Upper lobe of right lung (tissue), 1 donor: ENCODE results near the gene SPATA16. TPM values are rescaled to one million over a fixed set of nuclear protein-coding genes. Genes with fewer than 3 reads are reported as not detected.
A peak's percentile ranks its signal among the peaks of the same experiment; 100 is the strongest.
"Not testable (repeated sequence)": the region's sequence is repeated elsewhere in the genome, so short reads cannot be mapped to it uniquely, and the experiment has no call there.

Experiments used
- ATAC-seq: fragments of 200-7000 bp; cut with Tn5 transposase; one replicate; pipeline ENCODE4 v1.9.1; 2020; ENCODE audit warnings: mild to moderate bottlenecking, moderate library complexity
- DNase-seq: peaks from one replicate; pipeline ENCODE4 v3.0.0-alpha.2; 2020
- H3K27ac ChIP-seq: fragments of 200-600 bp; one replicate; pipeline ENCODE4 v1.8.0; 2022
- H3K27me3 ChIP-seq: fragments of 200-600 bp; one replicate; pipeline ENCODE4 v1.8.0; 2022; ENCODE audit warnings: mild to moderate bottlenecking
- H3K36me3 ChIP-seq: fragments of 200-600 bp; one replicate; pipeline ENCODE4 v1.8.0; 2022
- H3K4me1 ChIP-seq: fragments of 200-600 bp; one replicate; pipeline ENCODE4 v1.8.0; 2022
- H3K4me3 ChIP-seq: fragments of 200-600 bp; one replicate; pipeline ENCODE4 v1.8.0; 2022; ENCODE audit warnings: mild to moderate bottlenecking
- H3K9me3 ChIP-seq: fragments of 200-600 bp; one replicate; pipeline ENCODE4 v1.8.0; 2022
- CTCF ChIP-seq: fragments of 200-600 bp; IDR thresholded peaks from one replicate; pipeline ENCODE4 v1.8.0; 2022; ENCODE audit warnings: antibody characterized with exemption
- intact Hi-C: fragments of 100-400 bp; cut with DNase I; formaldehyde crosslinking; loops from one replicate; pipeline ENCODE4 v1.11.0; 2022
- total RNA-seq: library from RNA; stranded (reverse); fragmentation: NEBNext Ultra II Directional; extraction: Animal tissue kit (Norgen Biotek cat#: 25700); gene quantifications from one replicate; pipeline ENCODE4 v1.2.1, GENCODE V29; 2021
- donor health status: DM: no; HTN: yes; CAD: no; lungs with severe emphysema.

The SPATA16 gene
- total RNA-seq, 1 donor from 2014 or later = not detected

GRCh38 chr3:172892158-172892557 is 248.9 kb downstream of the SPATA16 start:
- no peak for TF ChIP-seq CTCF
- Histone ChIP-seq H3K36me3 (no peaks in the 10 kb centered on the region), H3K4me1 (no peaks in the 10 kb centered on the region), H3K4me3 (no peak overlapping the region), H3K27ac (no peak overlapping the region), H3K9me3 (no peaks in the 10 kb centered on the region), H3K27me3 (no peaks in the 10 kb centered on the region)
- intact Hi-C loops = no loop called here
- ATAC-seq = no peak
- no peak for DNase-seq

- no peak overlapping the region for H3K27ac ChIP-seq
- no peak for TF ChIP-seq CTCF
- intact Hi-C loops = no loop called here
- H3K36me3 ChIP-seq = no peaks in the 10 kb centered on the region
- no peaks in the 10 kb centered on the region for H3K9me3 ChIP-seq
- DNase-seq = no peak
- no peaks in the 10 kb centered on the region for H3K27me3 ChIP-seq
- no peak for ATAC-seq
- no peak overlapping the region for H3K4me3 ChIP-seq
- no peaks in the 10 kb centered on the region for H3K4me1 ChIP-seq
Observed at GRCh38 chr3:172885704-172886103, 255.3 kb downstream of the SPATA16 start.

- H3K4me3 ChIP-seq = no peak overlapping the region
- ATAC-seq = no peak
- TF ChIP-seq CTCF = no peak
- intact Hi-C loops = no loop called here
- H3K36me3 ChIP-seq = no peaks in the 10 kb centered on the region
- DNase-seq = no peak
- no peaks in the 10 kb centered on the region for H3K9me3 ChIP-seq
- H3K27ac ChIP-seq = no peak overlapping the region
- no peaks in the 10 kb centered on the region for H3K27me3 ChIP-seq
- H3K4me1 ChIP-seq = no peaks in the 10 kb centered on the region
Observed at GRCh38 chr3:172882563-172882962, 258.5 kb downstream of the SPATA16 start.

GRCh38 chr3:172879381-172879780 is 261.7 kb downstream of the SPATA16 start:
- intact Hi-C loops, ATAC-seq, H3K9me3 ChIP-seq: not testable (repeated sequence)

GRCh38 chr3:172877011-172877410 is 264.0 kb downstream of the SPATA16 start:
- Histone ChIP-seq H3K4me3 (no peak overlapping the region), H3K4me1 (no peaks in the 10 kb centered on the region), H3K27ac (no peak overlapping the region), H3K9me3 (no peaks in the 10 kb centered on the region), H3K27me3 (no peaks in the 10 kb centered on the region), H3K36me3 (no peaks in the 10 kb centered on the region)
- TF ChIP-seq CTCF = no peak
- intact Hi-C loops = no loop called here
- peak; percentile 83 for ATAC-seq
- DNase-seq = no peak

More at GRCh38 chr3:172879381-172879780, 261.7 kb downstream of the SPATA16 start:
- H3K4me3 ChIP-seq, H3K4me1 ChIP-seq, H3K27ac ChIP-seq, DNase-seq, H3K36me3 ChIP-seq, H3K27me3 ChIP-seq: not testable (repeated sequence)

- no peak overlapping the region for H3K27ac ChIP-seq
- no peaks in the 10 kb centered on the region for H3K36me3 ChIP-seq
- no peaks in the 10 kb centered on the region for H3K27me3 ChIP-seq
- no peak for TF ChIP-seq CTCF
- H3K4me3 ChIP-seq = no peak overlapping the region
- ATAC-seq (no peak), DNase-seq (no peak)
- H3K9me3 ChIP-seq = no peaks in the 10 kb centered on the region
- no peaks in the 10 kb centered on the region for H3K4me1 ChIP-seq
- intact Hi-C loops = no loop called here
Observed at GRCh38 chr3:172876297-172876696, 264.7 kb downstream of the SPATA16 start.
